ENCODE data around the gene ACTG2.
"Not testable (repeated sequence)": the region's sequence is repeated elsewhere in the genome, so short reads cannot be mapped to it uniquely, and the experiment has no call there.

ACTG2 gene

DNA sequence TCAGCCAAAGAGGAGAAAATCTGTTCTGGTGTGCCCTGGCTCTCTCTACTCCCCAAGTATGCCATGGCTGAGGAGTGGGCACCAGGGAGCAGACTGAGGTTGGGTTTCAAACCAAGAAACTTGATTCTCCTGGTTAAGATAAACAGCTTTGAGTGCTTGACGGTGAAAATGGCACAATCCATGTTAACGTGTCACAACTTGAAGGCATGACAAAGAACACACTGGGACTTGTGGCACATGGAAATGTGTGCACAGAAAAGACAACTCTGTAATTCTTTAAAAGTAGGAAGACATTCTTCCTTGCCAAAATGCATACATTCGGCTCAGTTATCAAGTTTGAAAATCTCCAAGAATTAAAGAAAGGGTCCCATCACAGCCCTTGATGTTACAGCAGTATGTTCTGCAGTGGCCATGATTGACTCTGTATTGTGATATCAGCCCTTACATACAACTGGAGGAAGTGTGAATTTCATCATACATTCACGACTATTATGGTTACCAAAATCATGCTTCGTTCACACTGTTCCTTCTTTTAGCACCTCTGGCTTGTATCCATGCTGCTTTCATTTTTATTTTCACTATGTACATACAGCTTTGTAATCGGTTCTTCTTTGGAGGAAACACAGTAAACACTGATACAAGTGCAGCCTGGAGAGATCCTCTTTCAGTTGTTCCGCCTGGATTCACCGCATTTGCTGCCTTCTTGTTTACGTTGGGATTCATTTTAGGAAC lies 15.6 kb upstream of the ACTG2 start:
- H3K36me3 Mint-ChIP-seq (ENCODE audit: low read depth), result no peaks in the 10 kb centered on the region
- H3K27me3 Mint-ChIP-seq (ENCODE audit: low read depth), result no peaks in the 10 kb centered on the region
- no peaks in the 10 kb centered on the region for H3K4me1 Mint-ChIP-seq
- TF ChIP-seq, protein P1, sequence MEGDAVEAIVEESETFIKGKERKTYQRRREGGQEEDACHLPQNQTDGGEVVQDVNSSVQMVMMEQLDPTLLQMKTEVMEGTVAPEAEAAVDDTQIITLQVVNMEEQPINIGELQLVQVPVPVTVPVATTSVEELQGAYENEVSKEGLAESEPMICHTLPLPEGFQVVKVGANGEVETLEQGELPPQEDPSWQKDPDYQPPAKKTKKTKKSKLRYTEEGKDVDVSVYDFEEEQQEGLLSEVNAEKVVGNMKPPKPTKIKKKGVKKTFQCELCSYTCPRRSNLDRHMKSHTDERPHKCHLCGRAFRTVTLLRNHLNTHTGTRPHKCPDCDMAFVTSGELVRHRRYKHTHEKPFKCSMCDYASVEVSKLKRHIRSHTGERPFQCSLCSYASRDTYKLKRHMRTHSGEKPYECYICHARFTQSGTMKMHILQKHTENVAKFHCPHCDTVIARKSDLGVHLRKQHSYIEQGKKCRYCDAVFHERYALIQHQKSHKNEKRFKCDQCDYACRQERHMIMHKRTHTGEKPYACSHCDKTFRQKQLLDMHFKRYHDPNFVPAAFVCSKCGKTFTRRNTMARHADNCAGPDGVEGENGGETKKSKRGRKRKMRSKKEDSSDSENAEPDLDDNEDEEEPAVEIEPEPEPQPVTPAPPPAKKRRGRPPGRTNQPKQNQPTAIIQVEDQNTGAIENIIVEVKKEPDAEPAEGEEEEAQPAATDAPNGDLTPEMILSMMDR (IDR thresholded peaks at IDR 0.05; ENCODE audit: unreplicated experiment in 3 of 3), result no peak
- H3K27ac Mint-ChIP-seq, result no peak overlapping the region
- H3K4me3 Mint-ChIP-seq, result no peak overlapping the region
- no peaks in the 10 kb centered on the region for H3K9me3 Mint-ChIP-seq

DNA sequence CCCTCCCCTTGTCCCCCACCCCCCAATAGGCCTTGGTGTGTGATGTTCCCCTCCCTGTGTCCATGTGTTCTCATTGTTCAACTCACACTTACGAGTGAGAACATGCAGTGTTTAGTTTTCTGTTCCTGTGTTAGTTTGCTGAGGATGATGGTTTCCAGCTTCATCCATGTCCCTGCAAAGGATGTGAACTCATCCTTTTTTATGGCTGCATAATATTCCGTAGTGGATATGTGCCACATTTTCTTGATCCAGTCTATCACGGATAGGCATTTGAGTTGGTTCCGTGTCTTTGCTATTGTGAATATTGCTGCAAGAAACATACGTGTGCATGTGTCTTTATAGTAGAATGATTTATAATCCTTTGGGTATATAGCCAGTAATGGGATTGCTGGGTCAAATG lies 14.8 kb upstream of the ACTG2 start:
- H3K9me3 Mint-ChIP-seq; H3K27ac Mint-ChIP-seq; H3K27me3 Mint-ChIP-seq (ENCODE audit: low read depth); H3K4me3 Mint-ChIP-seq; H3K4me1 Mint-ChIP-seq; H3K36me3 Mint-ChIP-seq (ENCODE audit: low read depth): not testable (repeated sequence)

DNA sequence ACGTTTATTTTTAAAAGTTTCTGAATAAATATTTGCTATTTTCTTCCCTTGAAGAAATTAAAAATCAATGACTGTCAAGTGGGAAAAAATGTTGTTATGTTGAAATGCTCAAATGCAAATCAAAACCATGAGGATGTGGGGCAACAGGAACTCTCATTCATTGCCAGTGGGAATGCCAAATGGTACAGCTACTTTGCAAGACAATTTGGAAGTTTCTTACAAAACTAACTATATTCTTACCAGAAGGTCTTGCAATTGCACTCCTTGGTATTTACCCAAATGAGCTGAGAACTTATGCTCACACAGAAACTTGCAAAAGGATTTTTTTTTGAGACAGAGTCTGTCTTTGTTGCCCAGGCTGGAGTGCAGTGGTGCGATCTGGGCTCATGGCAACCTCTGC lies 7.4 kb upstream of the ACTG2 start:
- H3K36me3 Mint-ChIP-seq (ENCODE audit: low read depth), result no peaks in the 10 kb centered on the region
- H3K27ac Mint-ChIP-seq, result no peak overlapping the region
- no peak overlapping the region for H3K4me3 Mint-ChIP-seq

DNA sequence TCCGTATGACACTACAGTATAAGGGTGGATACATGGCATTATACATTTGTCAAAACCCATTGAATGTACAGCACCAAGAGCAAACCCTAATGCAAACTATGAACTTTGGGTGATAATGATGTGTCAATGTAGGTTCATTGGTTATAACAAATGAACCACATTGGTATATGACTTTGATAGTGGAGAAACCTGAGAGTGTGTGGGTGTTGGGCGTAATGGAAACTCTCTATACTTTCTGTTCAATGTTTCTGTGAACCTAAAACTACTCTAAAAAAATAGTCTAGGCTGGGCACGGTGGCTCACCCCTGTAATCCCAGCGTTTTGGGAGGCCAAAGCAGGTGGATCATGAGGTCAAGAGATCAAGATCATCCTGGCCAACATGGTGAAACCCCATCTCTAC lies 6.5 kb upstream of the ACTG2 start:
- Mint-ChIP-seq H3K27ac (no peak overlapping the region), H3K4me1 (no peaks in the 10 kb centered on the region), H3K9me3 (no peaks in the 10 kb centered on the region), H3K27me3 (ENCODE audit: low read depth) (peaks cover 8% of the 10 kb centered on the region), H3K36me3 (ENCODE audit: low read depth) (no peaks in the 10 kb centered on the region), H3K4me3 (no peak overlapping the region)
- TF ChIP-seq, protein P1 (IDR thresholded peaks at IDR 0.05; ENCODE audit: unreplicated experiment in 3 of 3), result no peak

More for the DNA sequence above, 7.4 kb upstream of the ACTG2 start:
- Mint-ChIP-seq H3K4me1 (no peaks in the 10 kb centered on the region), H3K9me3 (no peaks in the 10 kb centered on the region), H3K27me3 (ENCODE audit: low read depth) (peaks cover 5% of the 10 kb centered on the region)
- TF ChIP-seq, protein P1 (IDR thresholded peaks at IDR 0.05; ENCODE audit: unreplicated experiment in 3 of 3), result no peak

DNA sequence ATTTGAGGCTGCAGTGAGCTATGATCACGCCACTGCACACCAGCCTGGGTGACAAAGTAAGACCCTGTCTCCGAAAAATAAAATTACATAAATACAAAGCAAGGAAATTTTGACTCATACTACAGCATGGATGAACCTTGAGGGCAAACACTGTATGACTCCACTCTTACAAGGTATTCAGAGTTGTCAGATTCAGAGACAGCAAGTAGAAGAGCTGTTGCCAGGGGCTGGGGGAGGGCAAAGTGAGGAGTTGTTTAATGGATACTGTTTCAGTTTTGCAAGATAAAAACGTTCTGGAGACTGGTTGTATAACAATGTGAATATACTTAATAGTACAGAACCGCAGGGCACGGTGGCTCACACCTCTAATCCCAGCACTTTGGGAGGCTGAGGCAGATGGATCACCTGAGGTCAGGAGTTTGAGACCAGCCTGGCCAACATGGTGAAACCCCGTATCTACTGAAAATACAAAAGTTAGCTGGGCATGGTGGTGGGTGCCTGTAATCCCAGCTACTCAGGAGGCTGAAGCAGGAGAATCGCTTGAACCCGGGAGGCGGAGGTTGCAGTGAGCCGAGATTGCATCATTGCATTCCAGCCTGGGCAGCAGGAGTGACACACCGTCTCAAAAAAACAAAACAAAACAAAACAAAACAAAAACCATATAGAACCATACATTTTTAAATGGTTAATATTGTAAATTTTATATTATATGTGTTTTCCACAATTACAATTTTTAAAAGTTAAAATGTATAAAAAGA lies 5.0 kb upstream of the ACTG2 start:
- not testable (repeated sequence) for H3K27ac Mint-ChIP-seq; H3K9me3 Mint-ChIP-seq; H3K4me3 Mint-ChIP-seq; H3K4me1 Mint-ChIP-seq; H3K36me3 Mint-ChIP-seq (ENCODE audit: low read depth)
- peaks cover 12% of the 10 kb centered on the region for H3K27me3 Mint-ChIP-seq (ENCODE audit: low read depth)

DNA sequence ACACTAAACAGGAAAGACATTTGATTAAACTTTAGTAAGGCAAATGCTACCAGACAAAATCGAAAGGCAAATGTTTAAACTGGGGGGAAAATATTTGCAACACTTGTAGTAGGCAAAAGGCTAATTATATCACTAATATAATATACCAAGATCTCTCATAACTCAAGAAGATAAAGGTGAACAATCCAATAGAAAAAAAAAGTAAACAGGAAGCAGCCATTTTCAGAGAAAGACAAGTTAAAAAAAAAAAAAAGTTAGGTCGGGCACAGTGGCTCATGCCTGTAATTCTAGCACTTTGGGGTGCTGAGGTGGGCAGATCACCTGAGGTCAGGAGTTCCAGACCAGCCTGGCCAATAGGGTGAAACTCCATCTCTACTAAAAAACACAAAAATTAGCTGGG lies 4.4 kb upstream of the ACTG2 start:
- Mint-ChIP-seq H3K36me3 (ENCODE audit: low read depth) (no peaks in the 10 kb centered on the region), H3K27ac (no peak overlapping the region), H3K9me3 (no peaks in the 10 kb centered on the region), H3K27me3 (ENCODE audit: low read depth) (peaks cover 12% of the 10 kb centered on the region), H3K4me1 (peaks cover 12% of the 10 kb centered on the region), H3K4me3 (no peak overlapping the region)
- TF ChIP-seq, protein P1 (IDR thresholded peaks at IDR 0.05; ENCODE audit: unreplicated experiment in 3 of 3), result no peak

DNA sequence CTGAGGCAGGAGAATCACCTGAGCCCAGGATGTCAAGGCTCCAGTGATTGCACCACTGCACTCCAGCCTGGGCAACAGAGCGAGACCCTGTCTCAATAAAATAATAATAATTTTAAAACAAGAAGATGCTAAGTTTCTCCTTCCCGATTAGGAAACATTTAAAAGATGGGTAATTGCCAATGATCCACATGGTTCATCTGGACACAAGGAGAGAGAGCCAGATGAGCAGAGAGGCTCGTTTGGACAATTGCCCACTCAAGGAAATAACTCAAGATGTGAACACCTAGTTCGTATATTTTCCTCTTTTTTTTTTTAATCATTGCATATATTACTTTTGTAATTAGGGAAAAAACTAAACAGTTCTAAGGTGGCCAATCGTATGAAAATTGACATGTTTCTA lies 3.6 kb upstream of the ACTG2 start:
- Mint-ChIP-seq H3K9me3 (no peaks in the 10 kb centered on the region), H3K4me1 (peaks cover 15% of the 10 kb centered on the region), H3K27ac (no peak overlapping the region), H3K27me3 (ENCODE audit: low read depth) (peaks cover 12% of the 10 kb centered on the region), H3K36me3 (ENCODE audit: low read depth) (no peaks in the 10 kb centered on the region), H3K4me3 (no peak overlapping the region)
- TF ChIP-seq, protein P1 (IDR thresholded peaks at IDR 0.05; ENCODE audit: unreplicated experiment in 3 of 3), result no peak
